Gastrocnemius medialis (tissue), 4 donors: Measurements from ENCODE around the gene NXN. TPM values are rescaled to one million over a fixed set of nuclear protein-coding genes. Genes with fewer than 3 reads are reported as not detected.
"Not testable (repeated sequence)": the region's sequence is repeated elsewhere in the genome, so short reads cannot be mapped to it uniquely, and the experiment has no call there.

Experiments
- ATAC-seq, 2 donors: fragments of 150-250 bp; one replicate each; pipeline ENCODE4 v1.9.1; 2016
- DNase-seq, 2 donors: peaks; one replicate each; pipeline ENCODE4 v3.0.0-alpha.2; 2019
- H3K27ac ChIP-seq, 4 donors: fragments of 200-600 bp; sonication (generic); 1 replicate in 1 of 4; 2 replicates in 3 of 4; pipeline ENCODE4 v1.5.1; 2016 to 2018; ENCODE audit warnings: mild to moderate bottlenecking in 2 of 4, moderate library complexity in 1 of 4
- H3K27me3 ChIP-seq, 3 donors: fragments of 200-600 bp; sonication (generic) in 2 of 3; 1 replicate in 1 of 3; 2 replicates in 2 of 3; pipeline versions ENCODE4 v1.5.1 to v1.6.0; 2016 to 2019; ENCODE audit warnings: mild to moderate bottlenecking in 1 of 3, moderate library complexity in 1 of 3
- H3K36me3 ChIP-seq, 2 donors: fragments of 200-600 bp; sonication (generic) in 1 of 2; one replicate each; pipeline ENCODE4 v1.5.1; 2017 to 2018
- H3K4me1 ChIP-seq, 2 donors: fragments of 200-600 bp; sonication (generic) in 1 of 2; one replicate each; pipeline ENCODE4 v1.5.1; 2016 to 2017; ENCODE audit warnings: mild to moderate bottlenecking in 2 of 2
- H3K4me3 ChIP-seq, 4 donors: fragments of 200-600 bp; sonication (generic) in 3 of 4; 1 replicate in 1 of 4; 2 replicates in 3 of 4; pipeline ENCODE4 v1.5.1; 2016 to 2019; ENCODE audit warnings: mild to moderate bottlenecking in 2 of 4
- H3K9me3 ChIP-seq, 3 donors: fragments of 200-600 bp; sonication (generic) in 2 of 3; 1 replicate in 1 of 3; 2 replicates in 2 of 3; pipeline ENCODE4 v1.5.1; 2016 to 2019
- CTCF ChIP-seq, 5 experiments: fragments of 450-650 bp in 3 of 5; fragments of 200-600 bp in 2 of 5; sonication (generic) in 2 of 5; IDR thresholded peaks in 4 of 5; conservative IDR thresholded peaks in 1 of 5; 1 replicate in 4 of 5; 2 replicates in 1 of 5; pipeline ENCODE4 v1.5.1; 2016 to 2019; ENCODE audit warnings: antibody characterized with exemption in 5 of 5, mild to moderate bottlenecking in 3 of 5, moderate library complexity in 3 of 5
- POLR2A ChIP-seq, 2 donors: fragments of 450-650 bp; IDR thresholded peaks; one replicate each; pipeline ENCODE4 v1.6.1; 2017; ENCODE audit warnings: antibody characterized with exemption in 2 of 2, mild to moderate bottlenecking in 2 of 2, moderate library complexity in 2 of 2
- in situ Hi-C, 4 donors: fragments of 200-750 bp; cut with MboI; loops; one replicate each; pipeline versions ENCODE4 v1.15.0 to v1.8.0; 2017; ENCODE audit warnings: low sequenced_read_pairs in 4 of 4
- intact Hi-C: fragments of 100-400 bp; cut with DNase I; formaldehyde crosslinking; loops from one replicate; pipeline ENCODE4 v1.15.1; 2023; ENCODE audit warnings: low total_unique reads
- total RNA-seq, 4 donors: library from RNA; depleted of rRNA; stranded (reverse); fragments of >200 nt; gene quantifications; one replicate each; pipeline versions ENCODE4 v1.1.0 to v1.2.3, GENCODE V29; 2016

NXN gene
- total RNA-seq, 4 donors from 2014 or later: 55.6 to 86.4 (median 62.7) TPM

- intact Hi-C loops (no loop called here), in situ Hi-C loops (no loop called here)
- DNase-seq (no peak), ATAC-seq (no peak)
- H3K27ac ChIP-seq: peak overlapping the region; percentile 24 to 99 (median 61)
- peaks cover 28 to 34% of the 10 kb centered on the region in 2 donors for H3K4me1 ChIP-seq
- H3K9me3 ChIP-seq: no peaks in the 10 kb centered on the region
- no peaks in the 10 kb centered on the region for H3K27me3 ChIP-seq
- no peak overlapping the region for H3K4me3 ChIP-seq
- H3K36me3 ChIP-seq: no peaks in the 10 kb centered on the region
- TF ChIP-seq POLR2A (IDR thresholded peaks at IDR 0.05): no peak
- no peak for TF ChIP-seq CTCF (IDR thresholded peaks at IDR 0.05 in 4 of 5, conservative IDR thresholded peaks at IDR 0.05 in 1 of 5)
Measured at GRCh38 chr17:871751-872519, 107.6 kb downstream of the NXN start.

GRCh38 chr17:869567-870525 lies 109.7 kb downstream of the NXN start:
- intact Hi-C loops: loop anchor here (1.0 kb wide), 3 partner anchors 32 to 126 kb away; no protein-coding TSS in a partner anchor
- in situ Hi-C loops: no loop called here

GRCh38 chr17:869086-869485 lies 110.5 kb downstream of the NXN start:
- ATAC-seq (peak; percentile 82 to 83), DNase-seq (peak; percentile 91 to 97)
- Histone ChIP-seq H3K27ac (peak overlapping the region; percentile 92 to 99 (median 96)), H3K4me3 (peak overlapping the region; percentile 27 to 55 (median 42)), H3K4me1 (peaks cover 35 to 38% of the 10 kb centered on the region in 2 donors), H3K36me3 (no peaks in the 10 kb centered on the region), H3K27me3 (no peaks in the 10 kb centered on the region), H3K9me3 (no peaks in the 10 kb centered on the region)
- in situ Hi-C loops: no loop called here
- TF ChIP-seq CTCF (IDR thresholded peaks at IDR 0.05 in 4 of 5, conservative IDR thresholded peaks at IDR 0.05 in 1 of 5) (no peak), POLR2A (IDR thresholded peaks at IDR 0.05) (peak; percentile 47 to 55)
- intact Hi-C loops: loop anchor here (1.0 kb wide), 3 partner anchors 33 to 127 kb away; no protein-coding TSS in a partner anchor

More at GRCh38 chr17:869567-870525, 109.7 kb downstream of the NXN start:
- peaks cover 35 to 38% of the 10 kb centered on the region in 2 donors for H3K4me1 ChIP-seq
- TF ChIP-seq POLR2A (IDR thresholded peaks at IDR 0.05): peak; percentile 69 to 75
- TF ChIP-seq CTCF (IDR thresholded peaks at IDR 0.05 in 4 of 5, conservative IDR thresholded peaks at IDR 0.05 in 1 of 5): peak in 2 of 5 experiments; percentile 11
- DNase-seq (peak; percentile 90 to 97), ATAC-seq (peak; percentile 78)
- peak overlapping the region; percentile 92 to 99 (median 96) for H3K27ac ChIP-seq
- no peaks in the 10 kb centered on the region for H3K36me3 ChIP-seq
- no peaks in the 10 kb centered on the region for H3K27me3 ChIP-seq
- no peaks in the 10 kb centered on the region for H3K9me3 ChIP-seq
- H3K4me3 ChIP-seq: peak overlapping the region; percentile 24 to 55 (median 42)

- H3K36me3 ChIP-seq: no peaks in the 10 kb centered on the region
- no peak for TF ChIP-seq CTCF (IDR thresholded peaks at IDR 0.05 in 4 of 5, conservative IDR thresholded peaks at IDR 0.05 in 1 of 5)
- no peak for TF ChIP-seq POLR2A (IDR thresholded peaks at IDR 0.05)
- peak in 1 of 2 donors; percentile 50 for DNase-seq
- no peak overlapping the region for H3K4me3 ChIP-seq
- in situ Hi-C loops: no loop called here
- intact Hi-C loops: no loop called here
- peak overlapping the region; percentile 92 to 99 (median 96) for H3K27ac ChIP-seq
- H3K4me1 ChIP-seq: peaks cover 35 to 38% of the 10 kb centered on the region in 2 donors
- H3K9me3 ChIP-seq: no peaks in the 10 kb centered on the region
- no peaks in the 10 kb centered on the region for H3K27me3 ChIP-seq
- ATAC-seq: no peak
Measured at GRCh38 chr17:867896-868489, 111.6 kb downstream of the NXN start.

- in situ Hi-C loops, DNase-seq, H3K4me3 ChIP-seq, H3K9me3 ChIP-seq, ATAC-seq, H3K27me3 ChIP-seq, intact Hi-C loops, H3K36me3 ChIP-seq: not testable (repeated sequence)
- H3K27ac ChIP-seq: peak overlapping the region; percentile 92 to 99 (median 96)
- peaks cover 41 to 45% of the 10 kb centered on the region in 2 donors for H3K4me1 ChIP-seq
Measured at GRCh38 chr17:867238-867637, 112.3 kb downstream of the NXN start.
